ENCODE data around the gene IFT52.
"Not testable (repeated sequence)": the region's sequence is repeated elsewhere in the genome, so short reads cannot be mapped to it uniquely, and the experiment has no call there.

The IFT52 gene

DNA sequence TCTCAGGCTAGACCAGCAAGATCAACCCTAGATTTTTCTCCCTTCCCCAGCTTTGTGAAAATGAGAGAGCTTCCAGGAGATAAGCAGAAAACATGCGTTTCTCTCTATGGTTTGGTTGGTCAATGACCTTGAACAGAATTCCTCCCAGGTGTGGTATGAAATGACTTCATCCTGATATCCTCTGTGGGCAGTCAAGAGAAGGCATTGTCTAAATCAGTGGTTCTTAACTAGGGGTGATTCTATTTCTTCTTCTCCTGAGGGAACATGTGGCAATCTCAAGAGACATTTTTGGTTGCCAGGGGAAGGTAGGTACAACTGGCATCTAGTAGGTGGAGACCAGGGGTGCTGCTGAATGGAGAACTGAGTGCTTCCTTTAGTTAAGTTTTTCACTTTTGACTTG lies 12.4 kb downstream of the IFT52 start:
- no peak overlapping the region for H3K4me2 ChIP-seq (ENCODE audit: low read length)
- no peaks in the 10 kb centered on the region for H3K27me3 ChIP-seq (ENCODE audit: control insufficient read depth, low read length)
- no peaks in the 10 kb centered on the region for H3F3A ChIP-seq (ENCODE audit: control insufficient read depth, insufficient read depth)
- H3K4me3 ChIP-seq (ENCODE audit: low read length): no peak overlapping the region
- H3K27ac ChIP-seq (ENCODE audit: low read depth, low read length): no peak overlapping the region
- H4K20me1 ChIP-seq (ENCODE audit: control insufficient read depth, insufficient read depth, low read depth, low read length): no peaks in the 10 kb centered on the region
- peaks cover 16% of the 10 kb centered on the region; the same call in 1 of the 2 replicates for H3K36me3 ChIP-seq (ENCODE audit: control insufficient read depth, low read length)
- no peaks in the 10 kb centered on the region for H3K79me2 ChIP-seq (ENCODE audit: control insufficient read depth, low read length)
- no peaks in the 10 kb centered on the region for H3K4me1 ChIP-seq (ENCODE audit: control insufficient read depth, low read length)
- H3K9me3 ChIP-seq (ENCODE audit: control insufficient read depth, insufficient read depth, low read length): no peaks in the 10 kb centered on the region
- TF ChIP-seq, protein P1, sequence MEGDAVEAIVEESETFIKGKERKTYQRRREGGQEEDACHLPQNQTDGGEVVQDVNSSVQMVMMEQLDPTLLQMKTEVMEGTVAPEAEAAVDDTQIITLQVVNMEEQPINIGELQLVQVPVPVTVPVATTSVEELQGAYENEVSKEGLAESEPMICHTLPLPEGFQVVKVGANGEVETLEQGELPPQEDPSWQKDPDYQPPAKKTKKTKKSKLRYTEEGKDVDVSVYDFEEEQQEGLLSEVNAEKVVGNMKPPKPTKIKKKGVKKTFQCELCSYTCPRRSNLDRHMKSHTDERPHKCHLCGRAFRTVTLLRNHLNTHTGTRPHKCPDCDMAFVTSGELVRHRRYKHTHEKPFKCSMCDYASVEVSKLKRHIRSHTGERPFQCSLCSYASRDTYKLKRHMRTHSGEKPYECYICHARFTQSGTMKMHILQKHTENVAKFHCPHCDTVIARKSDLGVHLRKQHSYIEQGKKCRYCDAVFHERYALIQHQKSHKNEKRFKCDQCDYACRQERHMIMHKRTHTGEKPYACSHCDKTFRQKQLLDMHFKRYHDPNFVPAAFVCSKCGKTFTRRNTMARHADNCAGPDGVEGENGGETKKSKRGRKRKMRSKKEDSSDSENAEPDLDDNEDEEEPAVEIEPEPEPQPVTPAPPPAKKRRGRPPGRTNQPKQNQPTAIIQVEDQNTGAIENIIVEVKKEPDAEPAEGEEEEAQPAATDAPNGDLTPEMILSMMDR (IDR thresholded peaks at IDR 0.05; ENCODE audit: low read depth, low read length, poor library complexity, severe bottlenecking): no peak
- no peak for TF ChIP-seq EZH2phosphoT487 (IDR thresholded peaks at IDR 0.05; ENCODE audit: borderline replicate concordance, low read length)
- no peaks in the 10 kb centered on the region for H3K9me2 ChIP-seq (replicated peaks; ENCODE audit: control insufficient read depth, low read length)

DNA sequence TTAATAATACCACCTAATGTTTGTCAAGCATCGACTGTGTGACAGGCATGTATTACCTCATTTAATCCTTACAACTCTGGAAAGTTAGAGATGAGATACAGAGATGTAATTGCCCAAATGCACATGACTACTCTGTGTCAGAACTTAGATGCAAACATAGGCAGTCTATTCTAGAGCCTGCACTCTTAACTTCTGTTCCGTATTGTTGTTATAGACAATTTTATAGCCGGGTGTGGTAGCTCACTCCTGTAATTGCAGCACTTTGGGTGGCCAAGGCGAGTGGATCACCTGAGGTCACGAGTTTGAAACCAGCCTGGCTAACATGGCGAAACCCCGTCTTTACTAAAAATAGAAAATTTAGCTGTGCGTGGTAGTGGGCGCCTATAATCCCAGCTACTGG lies 15.0 kb downstream of the IFT52 start:
- TF ChIP-seq, protein P1 (IDR thresholded peaks at IDR 0.05; ENCODE audit: low read depth, low read length, poor library complexity, severe bottlenecking): no peak
- TF ChIP-seq EZH2phosphoT487 (IDR thresholded peaks at IDR 0.05; ENCODE audit: borderline replicate concordance, low read length): no peak
- H3K4me2 ChIP-seq (ENCODE audit: low read length): no peak overlapping the region
- no peaks in the 10 kb centered on the region for H4K20me1 ChIP-seq (ENCODE audit: control insufficient read depth, insufficient read depth, low read depth, low read length)
- no peaks in the 10 kb centered on the region for H3K27me3 ChIP-seq (ENCODE audit: control insufficient read depth, low read length)
- no peak overlapping the region for H3K4me3 ChIP-seq (ENCODE audit: low read length)
- H3K9me3 ChIP-seq (ENCODE audit: control insufficient read depth, insufficient read depth, low read length): no peaks in the 10 kb centered on the region
- H3F3A ChIP-seq (ENCODE audit: control insufficient read depth, insufficient read depth): no peaks in the 10 kb centered on the region
- no peaks in the 10 kb centered on the region for H3K4me1 ChIP-seq (ENCODE audit: control insufficient read depth, low read length)
- peaks cover 7% of the 10 kb centered on the region; the same call in 1 of the 2 replicates for H3K36me3 ChIP-seq (ENCODE audit: control insufficient read depth, low read length)
- no peaks in the 10 kb centered on the region for H3K9me2 ChIP-seq (replicated peaks; ENCODE audit: control insufficient read depth, low read length)
- no peaks in the 10 kb centered on the region for H3K79me2 ChIP-seq (ENCODE audit: control insufficient read depth, low read length)
- no peak overlapping the region for H3K27ac ChIP-seq (ENCODE audit: low read depth, low read length)

DNA sequence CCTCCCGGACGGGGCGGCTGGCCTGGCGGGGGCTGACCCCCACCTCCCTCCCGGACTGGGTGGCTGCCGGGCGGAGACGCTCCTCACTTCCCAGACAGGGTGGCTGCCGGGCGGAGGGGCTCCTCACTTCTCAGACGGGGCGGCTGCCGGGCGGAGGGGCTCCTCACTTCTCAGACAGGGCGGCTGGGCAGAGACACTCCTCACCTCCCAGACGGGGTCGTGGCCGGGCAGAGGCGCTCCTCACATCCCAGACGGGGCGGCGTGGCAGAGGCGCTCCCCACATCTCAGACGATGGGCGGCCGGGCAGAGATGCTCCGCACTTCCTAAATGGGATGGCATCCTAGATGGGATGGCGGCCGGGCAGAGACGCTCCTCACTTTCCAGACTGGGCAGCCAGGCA lies 16.5 kb downstream of the IFT52 start:
- not testable (repeated sequence) for H3K36me3 ChIP-seq (ENCODE audit: control insufficient read depth, low read length); H3K4me2 ChIP-seq (ENCODE audit: low read length); H3K27me3 ChIP-seq (ENCODE audit: control insufficient read depth, low read length); H3K4me3 ChIP-seq (ENCODE audit: low read length); H3K4me1 ChIP-seq (ENCODE audit: control insufficient read depth, low read length); H3K79me2 ChIP-seq (ENCODE audit: control insufficient read depth, low read length); H3K27ac ChIP-seq (ENCODE audit: low read depth, low read length); H3K9me2 ChIP-seq (replicated peaks; ENCODE audit: control insufficient read depth, low read length); H4K20me1 ChIP-seq (ENCODE audit: control insufficient read depth, insufficient read depth, low read depth, low read length); H3F3A ChIP-seq (ENCODE audit: control insufficient read depth, insufficient read depth); H3K9me3 ChIP-seq (ENCODE audit: control insufficient read depth, insufficient read depth, low read length)

DNA sequence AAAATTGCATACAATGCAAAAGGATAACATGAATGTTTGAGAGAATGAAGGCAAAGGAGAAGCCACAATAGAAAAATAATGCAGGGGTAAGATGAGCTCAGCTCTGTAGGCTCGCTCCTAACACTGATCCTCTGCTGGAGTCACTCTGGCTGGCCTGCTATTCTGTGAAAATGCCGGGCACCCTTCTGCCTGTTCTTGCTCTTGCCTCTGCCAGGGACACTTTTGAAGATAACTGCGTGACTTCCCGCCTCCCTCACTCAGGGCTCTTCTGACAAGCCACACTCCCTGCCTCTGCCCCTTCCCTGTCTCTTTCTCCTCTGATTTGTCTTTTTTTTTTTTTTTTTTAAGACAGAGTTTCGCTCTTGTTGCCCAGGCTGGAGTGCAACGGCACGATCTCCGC lies 40.9 kb downstream of the IFT52 start:
- no peak for TF ChIP-seq EZH2phosphoT487 (IDR thresholded peaks at IDR 0.05; ENCODE audit: borderline replicate concordance, low read length)
- TF ChIP-seq, protein P1 (IDR thresholded peaks at IDR 0.05; ENCODE audit: low read depth, low read length, poor library complexity, severe bottlenecking): no peak
- H3K36me3 ChIP-seq (ENCODE audit: control insufficient read depth, low read length): peaks cover 8% of the 10 kb centered on the region

More for the DNA sequence above, 40.9 kb downstream of the IFT52 start:
- Histone ChIP-seq H3K27ac (ENCODE audit: low read depth, low read length) (no peak overlapping the region), H3K4me3 (ENCODE audit: low read length) (no peak overlapping the region), H3F3A (ENCODE audit: control insufficient read depth, insufficient read depth) (no peaks in the 10 kb centered on the region), H3K4me1 (ENCODE audit: control insufficient read depth, low read length) (no peaks in the 10 kb centered on the region), H3K9me3 (ENCODE audit: control insufficient read depth, insufficient read depth, low read length) (no peaks in the 10 kb centered on the region), H4K20me1 (ENCODE audit: control insufficient read depth, insufficient read depth, low read depth, low read length) (no peaks in the 10 kb centered on the region), H3K27me3 (ENCODE audit: control insufficient read depth, low read length) (no peaks in the 10 kb centered on the region), H3K9me2 (replicated peaks; ENCODE audit: control insufficient read depth, low read length) (no peaks in the 10 kb centered on the region), H3K79me2 (ENCODE audit: control insufficient read depth, low read length) (no peaks in the 10 kb centered on the region), H3K4me2 (ENCODE audit: low read length) (no peak overlapping the region)

Data from DOHH2 (cell line).